HG03469 (cell line): ENCODE results near the gene GPM6B.

ENCODE experiments used
- ATAC-seq: cut with Tn5 transposase; IDR thresholded peaks from one replicate; pipeline ENCODE4 v1.9.1; 2021; ENCODE audit warnings: mild to moderate bottlenecking, moderate library complexity, moderate number of reproducible peaks; ENCODE audit not compliant: unreplicated experiment

GPM6B gene

GRCh38 chrX:13770013-13770535 lies 46.8 kb downstream of the GPM6B start:
- ATAC-seq: no peak

- no peak for ATAC-seq
These were observed 48.0 kb downstream of the GPM6B start for GRCh38 chrX:13768939-13769338.

- ATAC-seq: no peak
These were observed 52.1 kb downstream of the GPM6B start for GRCh38 chrX:13764765-13765164.

GRCh38 chrX:13764281-13764680 lies 52.6 kb downstream of the GPM6B start:
- no peak for ATAC-seq

GRCh38 chrX:13763489-13763888 lies 53.4 kb downstream of the GPM6B start:
- ATAC-seq: no peak

GRCh38 chrX:13761606-13762414 lies 55.1 kb downstream of the GPM6B start:
- ATAC-seq: no peak

GRCh38 chrX:13760426-13760825 lies 56.5 kb downstream of the GPM6B start:
- no peak for ATAC-seq

GRCh38 chrX:13759152-13759718 lies 57.7 kb downstream of the GPM6B start:
- ATAC-seq: peak; percentile 41

- ATAC-seq: no peak
These were observed 60.5 kb downstream of the GPM6B start for GRCh38 chrX:13756381-13756780.

GRCh38 chrX:13755254-13755653 lies 61.6 kb downstream of the GPM6B start:
- no peak for ATAC-seq

GRCh38 chrX:13754765-13755164 lies 62.1 kb downstream of the GPM6B start:
- ATAC-seq: no peak

- ATAC-seq: peak; percentile 47
These were observed 64.2 kb downstream of the GPM6B start for GRCh38 chrX:13752646-13753045.

- no peak for ATAC-seq
These were observed 64.8 kb downstream of the GPM6B start for GRCh38 chrX:13752141-13752540.

GRCh38 chrX:13750812-13751211 lies 66.1 kb downstream of the GPM6B start:
- no peak for ATAC-seq

- ATAC-seq: no peak
These were observed 66.7 kb downstream of the GPM6B start for GRCh38 chrX:13750204-13750603.

GRCh38 chrX:13748486-13748885 lies 68.4 kb downstream of the GPM6B start:
- ATAC-seq: no peak

GRCh38 chrX:13747836-13748235 lies 69.1 kb downstream of the GPM6B start:
- no peak for ATAC-seq

GRCh38 chrX:13742397-13743176 lies 74.3 kb downstream of the GPM6B start:
- peak; percentile 83 for ATAC-seq

- ATAC-seq: no peak
These were observed 75.2 kb downstream of the GPM6B start for GRCh38 chrX:13741695-13742094.

GRCh38 chrX:13734278-13735172 lies 82.4 kb downstream of the GPM6B start, which contains the start of the genes OFD1 and TRAPPC2:
Gene OFD1 (plus strand): TSS chrX:13734748. CDS start chrX:13735072, 324 bp downstream.
Gene TRAPPC2 (minus strand): TSS chrX:13734620. CDS start chrX:13719963, 14,657 bp downstream.
- peak; percentile 78 for ATAC-seq
